ENCODE data around the gene OPCML.

DNA sequence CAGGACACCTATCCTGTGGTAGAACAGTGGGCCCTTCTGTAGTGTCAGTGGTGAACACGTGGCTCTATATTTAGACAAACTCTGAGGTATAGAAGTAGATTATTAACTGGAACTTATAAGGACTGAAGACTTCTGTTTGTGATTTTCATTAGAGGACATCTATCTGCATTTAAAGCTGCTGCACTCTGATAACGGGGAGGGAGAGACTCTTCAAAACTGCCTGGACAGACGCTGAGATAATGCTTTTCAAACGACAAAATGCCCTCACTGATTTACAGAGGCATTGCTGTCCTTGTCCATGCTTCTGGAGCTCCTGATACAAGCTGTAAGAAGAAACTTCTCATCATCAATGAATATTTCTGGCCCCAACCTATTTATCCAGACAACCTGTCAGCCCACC is 425.2 kb downstream of the OPCML start:
- TF ChIP-seq, protein P1, sequence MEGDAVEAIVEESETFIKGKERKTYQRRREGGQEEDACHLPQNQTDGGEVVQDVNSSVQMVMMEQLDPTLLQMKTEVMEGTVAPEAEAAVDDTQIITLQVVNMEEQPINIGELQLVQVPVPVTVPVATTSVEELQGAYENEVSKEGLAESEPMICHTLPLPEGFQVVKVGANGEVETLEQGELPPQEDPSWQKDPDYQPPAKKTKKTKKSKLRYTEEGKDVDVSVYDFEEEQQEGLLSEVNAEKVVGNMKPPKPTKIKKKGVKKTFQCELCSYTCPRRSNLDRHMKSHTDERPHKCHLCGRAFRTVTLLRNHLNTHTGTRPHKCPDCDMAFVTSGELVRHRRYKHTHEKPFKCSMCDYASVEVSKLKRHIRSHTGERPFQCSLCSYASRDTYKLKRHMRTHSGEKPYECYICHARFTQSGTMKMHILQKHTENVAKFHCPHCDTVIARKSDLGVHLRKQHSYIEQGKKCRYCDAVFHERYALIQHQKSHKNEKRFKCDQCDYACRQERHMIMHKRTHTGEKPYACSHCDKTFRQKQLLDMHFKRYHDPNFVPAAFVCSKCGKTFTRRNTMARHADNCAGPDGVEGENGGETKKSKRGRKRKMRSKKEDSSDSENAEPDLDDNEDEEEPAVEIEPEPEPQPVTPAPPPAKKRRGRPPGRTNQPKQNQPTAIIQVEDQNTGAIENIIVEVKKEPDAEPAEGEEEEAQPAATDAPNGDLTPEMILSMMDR (IDR thresholded peaks at IDR 0.05; ENCODE audit: low read length) = no peak
- TF ChIP-seq EZH2phosphoT487 (IDR thresholded peaks at IDR 0.05; ENCODE audit: low read length) = no peak
- no peak for TF ChIP-seq EZH2 (optimal IDR thresholded peaks at IDR 0.05; ENCODE audit: low read depth, low read length)
